DND-41 (cell line): ENCODE results near the gene NFIA.

ENCODE experiments used
- ATAC-seq: fragments of 200-7000 bp; cut with Tn5 transposase; 3 replicates; pipeline ENCODE4 v1.9.1; 2021; ENCODE audit warnings: low read depth; ENCODE audit not compliant: insufficient read depth
- DNase-seq: peaks from one replicate; pipeline ENCODE4 v3.0.0-alpha.2; 2020
- H2AFZ ChIP-seq: 2 replicates; pipeline ENCODE4 v1.6.0; 2012; ENCODE audit warnings: low read depth, low read length
- H3K27ac ChIP-seq: 2 replicates; pipeline ENCODE4 v1.5.1; 2012; ENCODE audit warnings: low read length, inconsistent platforms
- H3K27me3 ChIP-seq: fragments of 200-600 bp; sonication (generic); 2 replicates; pipeline ENCODE4 v1.6.0; 2012; ENCODE audit warnings: low read length, mild to moderate bottlenecking, inconsistent platforms; ENCODE audit not compliant: insufficient read depth, poor library complexity
- H3K36me3 ChIP-seq: 2 replicates; pipeline ENCODE4 v1.5.1; 2012; ENCODE audit warnings: low read length, inconsistent platforms; ENCODE audit not compliant: insufficient read depth
- H3K4me1 ChIP-seq: 2 replicates; pipeline ENCODE4 v1.5.1; 2012; ENCODE audit warnings: mild to moderate bottlenecking, low read length; ENCODE audit not compliant: insufficient read depth
- H3K4me2 ChIP-seq: 2 replicates; pipeline ENCODE4 v1.6.0; 2012; ENCODE audit warnings: mild to moderate bottlenecking, moderate library complexity, low read length, inconsistent platforms; ENCODE audit not compliant: insufficient read depth
- H3K4me3 ChIP-seq, 2 experiments: fragments of 200-600 bp in 1 of 2; shearing (Covaris generic) in 1 of 2; 2 replicates each; pipeline ENCODE4 v1.5.1; 2012 to 2016; ENCODE audit warnings: inconsistent platforms in 2 of 2, low read length in 2 of 2, mild to moderate bottlenecking in 2 of 2, low read depth in 1 of 2, moderate library complexity in 1 of 2
- H3K79me2 ChIP-seq: 2 replicates; pipeline ENCODE4 v1.6.0; 2012; ENCODE audit warnings: low read length, inconsistent platforms; ENCODE audit not compliant: insufficient read depth
- H3K9ac ChIP-seq: 2 replicates; pipeline ENCODE4 v1.6.0; 2012; ENCODE audit warnings: low read depth, mild to moderate bottlenecking, inconsistent platforms, low read length, moderate library complexity
- H3K9me3 ChIP-seq: 2 replicates; pipeline ENCODE4 v1.5.1; 2012; ENCODE audit warnings: low read length, moderate library complexity, mild to moderate bottlenecking, inconsistent platforms; ENCODE audit not compliant: insufficient read depth, severe bottlenecking
- H4K20me1 ChIP-seq: 2 replicates; pipeline ENCODE4 v1.6.0; 2012; ENCODE audit warnings: low read length; ENCODE audit not compliant: insufficient read depth
- CTCF ChIP-seq: IDR thresholded peaks from 2 replicates; pipeline ENCODE4 v1.5.1; 2012; ENCODE audit warnings: borderline replicate concordance, low read length, moderate library complexity, mild to moderate bottlenecking; ENCODE audit not compliant: poor library complexity, severe bottlenecking; ENCODE audit errors: extremely low read depth
- EZH2 ChIP-seq: IDR thresholded peaks from 3 replicates; pipeline ENCODE4 v1.6.1; 2012; ENCODE audit warnings: borderline replicate concordance, low read depth, mild to moderate bottlenecking, moderate library complexity, low read length, inconsistent platforms; ENCODE audit not compliant: severe bottlenecking

Gene NFIA

GRCh38 chr1:61123326-61123725 lies 41.0 kb downstream of the NFIA start:
- Histone ChIP-seq H2AFZ (no peak overlapping the region), H3K27ac (no peak overlapping the region), H4K20me1 (no peaks in the 10 kb centered on the region), H3K36me3 (no peaks in the 10 kb centered on the region), H3K4me2 (no peak overlapping the region), H3K4me1 (no peaks in the 10 kb centered on the region), H3K9ac (no peak overlapping the region), H3K79me2 (no peaks in the 10 kb centered on the region), H3K9me3 (no peaks in the 10 kb centered on the region), H3K4me3 (no peak overlapping the region), H3K27me3 (no peaks in the 10 kb centered on the region)
- DNase-seq = no peak
- TF ChIP-seq CTCF (no peak), EZH2 (no peak)
- ATAC-seq = no peak

GRCh38 chr1:61124078-61124477 lies 41.7 kb downstream of the NFIA start:
- TF ChIP-seq CTCF = no peak
- TF ChIP-seq EZH2 = no peak
- H3K4me2 ChIP-seq = no peak overlapping the region
- ATAC-seq (no peak), DNase-seq (no peak)
- H4K20me1 ChIP-seq = no peaks in the 10 kb centered on the region
- H3K36me3 ChIP-seq = no peaks in the 10 kb centered on the region
- no peak overlapping the region for H2AFZ ChIP-seq
- H3K79me2 ChIP-seq = no peaks in the 10 kb centered on the region
- no peaks in the 10 kb centered on the region for H3K4me1 ChIP-seq
- H3K9ac ChIP-seq = no peak overlapping the region
- H3K9me3 ChIP-seq = no peaks in the 10 kb centered on the region
- H3K27me3 ChIP-seq = no peaks in the 10 kb centered on the region
- H3K27ac ChIP-seq = no peak overlapping the region
- no peak overlapping the region for H3K4me3 ChIP-seq

- Histone ChIP-seq H3K79me2 (no peaks in the 10 kb centered on the region), H3K27me3 (no peaks in the 10 kb centered on the region), H4K20me1 (no peaks in the 10 kb centered on the region), H3K36me3 (no peaks in the 10 kb centered on the region), H2AFZ (no peak overlapping the region), H3K9ac (no peak overlapping the region), H3K4me3 (no peak overlapping the region), H3K9me3 (no peaks in the 10 kb centered on the region), H3K4me1 (no peaks in the 10 kb centered on the region), H3K4me2 (no peak overlapping the region), H3K27ac (no peak overlapping the region)
- ATAC-seq (no peak), DNase-seq (no peak)
- TF ChIP-seq CTCF (no peak), EZH2 (no peak)
Observed at GRCh38 chr1:61124696-61125095, 42.3 kb downstream of the NFIA start.

- no peaks in the 10 kb centered on the region for H3K9me3 ChIP-seq
- no peaks in the 10 kb centered on the region for H3K4me1 ChIP-seq
- no peaks in the 10 kb centered on the region for H3K36me3 ChIP-seq
- no peak for TF ChIP-seq CTCF
- no peak for TF ChIP-seq EZH2
- no peak for DNase-seq
- no peak overlapping the region for H2AFZ ChIP-seq
- H3K9ac ChIP-seq = no peak overlapping the region
- no peak for ATAC-seq
- H3K27me3 ChIP-seq = no peaks in the 10 kb centered on the region
- H3K27ac ChIP-seq = no peak overlapping the region
- no peak overlapping the region for H3K4me2 ChIP-seq
- no peak overlapping the region for H3K4me3 ChIP-seq
- no peaks in the 10 kb centered on the region for H3K79me2 ChIP-seq
- no peaks in the 10 kb centered on the region for H4K20me1 ChIP-seq
Observed at GRCh38 chr1:61125263-61125662, 42.9 kb downstream of the NFIA start.
